HFFc6 (cell line): ENCODE results near the gene ATG16L1. TPM values are rescaled to one million over a fixed set of nuclear protein-coding genes. Genes with fewer than 3 reads are reported as not detected.

Experiments used
- DNase-seq: peaks from one replicate; pipeline ENCODE4 v3.0.0-alpha.2; 2018
- H3K27ac Mint-ChIP-seq: 2 replicates; pipeline ENCODE4 v1.8.0; 2020; ENCODE audit warnings: mild to moderate bottlenecking, mixed read lengths
- H3K27me3 Mint-ChIP-seq: 2 replicates; pipeline ENCODE4 v1.8.0; 2021; ENCODE audit warnings: mild to moderate bottlenecking, moderate library complexity, mixed read lengths; ENCODE audit not compliant: insufficient read depth
- H3K36me3 Mint-ChIP-seq: 2 replicates; pipeline ENCODE4 v1.8.0; 2021; ENCODE audit warnings: low read depth, mixed read lengths
- H3K4me1 Mint-ChIP-seq: 2 replicates; pipeline ENCODE4 v1.8.0; 2020; ENCODE audit warnings: low read depth, mixed read lengths
- H3K4me3 Mint-ChIP-seq: 2 replicates; pipeline ENCODE4 v1.8.0; 2020; ENCODE audit warnings: mild to moderate bottlenecking, moderate library complexity, mixed read lengths
- H3K9me3 Mint-ChIP-seq: 2 replicates; pipeline ENCODE4 v1.8.0; 2020; ENCODE audit warnings: mild to moderate bottlenecking, mixed read lengths
- total RNA-seq, 6 experiments: library from RNA; stranded (reverse); fragmentation: NEBNext Ultra II Directional; extraction: Animal tissue kit (Norgen Biotek cat#: 25700); gene quantifications; 2 replicates in 1 of 6; 3 replicates in 5 of 6; pipeline ENCODE4 v1.2.3, GENCODE V29; 2021
- TF ChIP-seq, protein P1 (sequence below): fragments of 200-600 bp; sonication (generic); IDR thresholded peaks from 2 replicates; pipeline ENCODE4 v1.5.0; 2021; ENCODE audit warnings: antibody characterized with exemption, mild to moderate bottlenecking

The ATG16L1 gene
- total RNA-seq, 6 experiments from 2014 or later = 19.7 to 22.8 (median 21.6) TPM

DNA sequence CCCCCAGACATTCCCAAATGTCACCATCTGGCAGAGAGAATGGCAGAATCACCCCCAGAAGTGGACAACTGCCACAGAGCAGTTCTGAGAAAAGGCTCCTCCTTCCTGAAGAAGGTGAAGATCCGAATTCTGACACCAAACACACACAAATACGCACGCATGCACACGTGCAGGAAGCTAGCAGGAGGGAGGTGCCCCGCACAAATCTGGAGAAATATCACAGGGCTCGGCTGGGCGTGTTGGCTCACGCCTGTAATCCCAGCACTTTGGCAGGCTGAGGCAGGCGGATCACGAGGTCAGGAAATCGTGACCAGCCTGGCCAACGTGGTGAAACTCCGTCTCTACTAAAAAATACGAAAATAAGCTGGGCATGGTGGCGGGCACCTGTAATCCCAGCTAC lies 38.5 kb upstream of the ATG16L1 start:
- Mint-ChIP-seq H3K4me1 (peaks cover 27% of the 10 kb centered on the region), H3K27me3 (peaks cover 20% of the 10 kb centered on the region), H3K27ac (no peak overlapping the region), H3K9me3 (no peaks in the 10 kb centered on the region), H3K36me3 (no peaks in the 10 kb centered on the region), H3K4me3 (no peak overlapping the region)
- no peak for DNase-seq
- TF ChIP-seq, protein P1, sequence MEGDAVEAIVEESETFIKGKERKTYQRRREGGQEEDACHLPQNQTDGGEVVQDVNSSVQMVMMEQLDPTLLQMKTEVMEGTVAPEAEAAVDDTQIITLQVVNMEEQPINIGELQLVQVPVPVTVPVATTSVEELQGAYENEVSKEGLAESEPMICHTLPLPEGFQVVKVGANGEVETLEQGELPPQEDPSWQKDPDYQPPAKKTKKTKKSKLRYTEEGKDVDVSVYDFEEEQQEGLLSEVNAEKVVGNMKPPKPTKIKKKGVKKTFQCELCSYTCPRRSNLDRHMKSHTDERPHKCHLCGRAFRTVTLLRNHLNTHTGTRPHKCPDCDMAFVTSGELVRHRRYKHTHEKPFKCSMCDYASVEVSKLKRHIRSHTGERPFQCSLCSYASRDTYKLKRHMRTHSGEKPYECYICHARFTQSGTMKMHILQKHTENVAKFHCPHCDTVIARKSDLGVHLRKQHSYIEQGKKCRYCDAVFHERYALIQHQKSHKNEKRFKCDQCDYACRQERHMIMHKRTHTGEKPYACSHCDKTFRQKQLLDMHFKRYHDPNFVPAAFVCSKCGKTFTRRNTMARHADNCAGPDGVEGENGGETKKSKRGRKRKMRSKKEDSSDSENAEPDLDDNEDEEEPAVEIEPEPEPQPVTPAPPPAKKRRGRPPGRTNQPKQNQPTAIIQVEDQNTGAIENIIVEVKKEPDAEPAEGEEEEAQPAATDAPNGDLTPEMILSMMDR = no peak

DNA sequence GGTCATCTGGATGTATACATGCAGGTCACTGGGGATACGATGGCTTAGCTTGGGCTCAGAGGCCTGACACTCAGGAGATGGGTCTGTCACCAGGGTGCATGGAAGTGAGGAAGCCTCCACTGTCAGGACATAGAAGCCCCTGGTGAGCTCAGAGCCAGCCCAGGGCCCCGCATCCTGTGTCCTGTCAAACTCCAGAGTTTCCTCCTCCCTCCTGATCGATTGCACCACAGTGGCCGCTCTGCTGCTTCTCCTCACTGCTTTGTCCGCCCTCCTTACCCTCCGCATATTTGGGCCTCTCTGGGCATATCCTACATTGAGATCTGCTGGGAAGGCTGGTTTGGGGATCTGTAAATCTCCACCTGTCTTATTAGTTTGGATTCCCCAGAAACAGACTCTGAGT lies 37.5 kb upstream of the ATG16L1 start:
- Mint-ChIP-seq H3K4me1 (peaks cover 27% of the 10 kb centered on the region), H3K36me3 (no peaks in the 10 kb centered on the region), H3K4me3 (no peak overlapping the region), H3K27me3 (peaks cover 22% of the 10 kb centered on the region), H3K9me3 (no peaks in the 10 kb centered on the region), H3K27ac (no peak overlapping the region)
- DNase-seq = no peak
- TF ChIP-seq, protein P1 = no peak

DNA sequence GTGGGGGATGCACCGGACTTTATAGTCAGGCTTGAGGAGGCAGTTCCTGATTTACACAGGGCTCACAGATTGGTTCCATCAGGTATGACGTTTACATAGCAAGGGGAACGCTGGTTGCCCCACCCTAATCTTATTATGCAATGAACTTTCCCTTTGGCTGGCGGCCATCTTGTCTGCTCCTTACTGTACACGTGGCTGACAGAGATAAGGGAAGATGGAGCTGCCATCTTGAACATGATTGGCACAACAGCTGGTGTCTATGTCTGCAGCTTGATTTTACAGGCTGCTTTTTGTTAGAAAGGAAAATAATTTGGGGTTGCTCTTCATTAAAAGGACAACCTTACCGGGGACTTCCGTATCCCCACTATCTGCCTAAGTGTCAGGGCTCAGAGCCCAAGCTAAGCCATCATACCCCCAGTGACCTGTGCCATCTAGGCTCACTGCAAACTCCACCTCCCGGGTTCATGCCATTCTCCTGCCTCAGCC lies 33.5 kb upstream of the ATG16L1 start:
- DNase-seq = no peak
- no peak overlapping the region for H3K4me3 Mint-ChIP-seq
- TF ChIP-seq, protein P1 = no peak
- H3K9me3 Mint-ChIP-seq = no peaks in the 10 kb centered on the region
- H3K36me3 Mint-ChIP-seq = no peaks in the 10 kb centered on the region
- no peak overlapping the region for H3K27ac Mint-ChIP-seq
- H3K4me1 Mint-ChIP-seq = no peaks in the 10 kb centered on the region
- H3K27me3 Mint-ChIP-seq = peaks cover 10% of the 10 kb centered on the region

DNA sequence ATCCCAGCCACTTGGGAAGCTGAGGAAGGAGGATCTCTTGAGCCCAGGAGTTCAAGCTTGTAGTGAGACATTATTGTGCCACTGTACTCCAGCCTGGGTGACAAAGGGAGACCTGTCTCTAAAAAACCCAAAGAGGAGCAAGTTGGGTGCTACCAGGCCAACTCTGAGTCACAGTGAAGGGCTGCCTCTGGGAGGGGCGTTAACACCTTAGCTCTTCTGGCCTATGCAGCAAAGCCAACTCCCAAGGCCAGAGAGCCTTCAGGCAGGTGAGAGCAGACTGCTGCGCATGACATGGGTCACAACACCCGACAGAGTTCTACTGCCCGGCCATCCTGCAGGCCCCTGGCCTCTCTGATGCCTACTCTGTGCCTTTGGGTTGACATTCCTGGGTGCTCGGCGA lies 32.6 kb upstream of the ATG16L1 start:
- Mint-ChIP-seq H3K27ac (no peak overlapping the region), H3K36me3 (no peaks in the 10 kb centered on the region), H3K9me3 (no peaks in the 10 kb centered on the region), H3K27me3 (peaks cover 10% of the 10 kb centered on the region), H3K4me3 (no peak overlapping the region), H3K4me1 (no peaks in the 10 kb centered on the region)
- TF ChIP-seq, protein P1 = no peak
- no peak for DNase-seq

DNA sequence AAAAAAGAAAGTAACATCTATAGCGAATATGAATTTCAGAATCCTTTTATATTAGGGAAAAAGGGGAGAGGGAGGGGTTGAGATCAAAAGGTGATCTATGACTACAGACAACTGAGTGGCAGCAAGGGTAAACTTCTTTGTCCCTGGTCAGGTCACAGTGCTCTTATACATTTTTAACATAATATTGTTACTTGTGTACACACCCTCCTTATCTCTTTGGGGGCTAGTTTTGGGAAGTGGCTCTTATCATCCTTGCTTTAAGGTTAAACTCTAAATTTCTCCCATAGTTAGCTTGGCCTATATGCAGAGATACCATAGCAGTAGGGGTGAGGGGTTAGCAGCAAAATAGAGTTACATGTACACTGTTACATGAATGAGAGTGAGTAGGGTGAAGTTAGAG lies 31.6 kb upstream of the ATG16L1 start:
- H3K4me1 Mint-ChIP-seq = no peaks in the 10 kb centered on the region
- DNase-seq = no peak
- no peaks in the 10 kb centered on the region for H3K36me3 Mint-ChIP-seq
- H3K4me3 Mint-ChIP-seq = no peak overlapping the region
- H3K27me3 Mint-ChIP-seq = peaks cover 17% of the 10 kb centered on the region
- TF ChIP-seq, protein P1 = no peak
- H3K27ac Mint-ChIP-seq = no peak overlapping the region
- no peaks in the 10 kb centered on the region; the same call in 1 of the 2 replicates for H3K9me3 Mint-ChIP-seq
